GM23338 (cell line): Measurements from ENCODE around the gene CEBPZOS.

Experiments used
- EZH2 ChIP-seq: fragments of 200-600 bp; sonication (generic); IDR thresholded peaks from one replicate; pipeline ENCODE4 v1.8.0; 2017; ENCODE audit warnings: antibody characterized with exemption, mild to moderate bottlenecking, low read depth; ENCODE audit not compliant: unreplicated experiment
- EZH2phosphoT487 ChIP-seq: fragments of 200-600 bp; sonication (generic); IDR thresholded peaks from one replicate; pipeline ENCODE4 v1.8.1; 2018; ENCODE audit warnings: antibody characterized with exemption; ENCODE audit not compliant: unreplicated experiment
- POLR2AphosphoS5 ChIP-seq: IDR thresholded peaks from 2 replicates; pipeline ENCODE4 v1.6.1; 2016; ENCODE audit warnings: antibody characterized with exemption, low read depth
- TF ChIP-seq, protein P1 (sequence below), 2 experiments: fragments of 200-600 bp in 1 of 2; sonication (generic) in 1 of 2; conservative IDR thresholded peaks; 2 replicates each; pipeline versions ENCODE4 v1.5.1 to v1.6.1; 2016 to 2017; ENCODE audit warnings: antibody characterized with exemption in 2 of 2, low read depth in 2 of 2, mild to moderate bottlenecking in 2 of 2, moderate library complexity in 1 of 2

DNA sequence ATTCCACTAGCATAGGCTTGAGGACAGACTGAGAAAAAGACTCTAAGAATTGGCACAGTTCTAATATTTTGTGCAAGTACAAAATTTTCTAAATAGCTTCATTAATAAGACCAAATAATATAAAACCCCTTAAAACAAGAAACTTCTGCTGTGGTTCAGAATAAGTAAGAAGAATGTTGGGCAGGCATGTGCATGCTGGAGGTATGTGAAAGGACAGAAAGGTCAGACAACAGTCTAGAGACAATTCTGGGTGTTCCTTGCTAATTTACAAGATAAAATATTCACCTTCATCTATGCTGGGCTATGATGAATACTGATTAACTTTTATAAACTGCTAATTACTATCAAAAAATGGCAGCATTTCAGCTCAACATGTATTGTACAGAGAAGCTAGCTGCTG, 14.9 kb downstream of the CEBPZOS start:
- TF ChIP-seq, protein P1, sequence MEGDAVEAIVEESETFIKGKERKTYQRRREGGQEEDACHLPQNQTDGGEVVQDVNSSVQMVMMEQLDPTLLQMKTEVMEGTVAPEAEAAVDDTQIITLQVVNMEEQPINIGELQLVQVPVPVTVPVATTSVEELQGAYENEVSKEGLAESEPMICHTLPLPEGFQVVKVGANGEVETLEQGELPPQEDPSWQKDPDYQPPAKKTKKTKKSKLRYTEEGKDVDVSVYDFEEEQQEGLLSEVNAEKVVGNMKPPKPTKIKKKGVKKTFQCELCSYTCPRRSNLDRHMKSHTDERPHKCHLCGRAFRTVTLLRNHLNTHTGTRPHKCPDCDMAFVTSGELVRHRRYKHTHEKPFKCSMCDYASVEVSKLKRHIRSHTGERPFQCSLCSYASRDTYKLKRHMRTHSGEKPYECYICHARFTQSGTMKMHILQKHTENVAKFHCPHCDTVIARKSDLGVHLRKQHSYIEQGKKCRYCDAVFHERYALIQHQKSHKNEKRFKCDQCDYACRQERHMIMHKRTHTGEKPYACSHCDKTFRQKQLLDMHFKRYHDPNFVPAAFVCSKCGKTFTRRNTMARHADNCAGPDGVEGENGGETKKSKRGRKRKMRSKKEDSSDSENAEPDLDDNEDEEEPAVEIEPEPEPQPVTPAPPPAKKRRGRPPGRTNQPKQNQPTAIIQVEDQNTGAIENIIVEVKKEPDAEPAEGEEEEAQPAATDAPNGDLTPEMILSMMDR (conservative IDR thresholded peaks at IDR 0.05; ENCODE audit: low read depth in 2 of 2): no peak
- TF ChIP-seq EZH2: no peak
- TF ChIP-seq POLR2AphosphoS5: no peak
- no peak for TF ChIP-seq EZH2phosphoT487
